Duodenal mucosa (tissue), 2 donors: Measurements from ENCODE around the gene ZNF438.

Experiments used
- H3K27ac ChIP-seq: one replicate; pipeline ENCODE4 v1.7.0; 2013; ENCODE audit warnings: low read depth, low read length
- H3K27me3 ChIP-seq, 2 donors: one replicate each; pipeline ENCODE4 v1.7.0; 2013; ENCODE audit warnings: low read length in 2 of 2, control low read depth in 1 of 2; ENCODE audit not compliant: insufficient read depth in 2 of 2, control insufficient read depth in 1 of 2
- H3K36me3 ChIP-seq, 2 donors: one replicate each; pipeline ENCODE4 v1.7.0; 2013; ENCODE audit warnings: low read length in 2 of 2, control low read depth in 1 of 2; ENCODE audit not compliant: insufficient read depth in 2 of 2, control insufficient read depth in 1 of 2
- H3K4me1 ChIP-seq, 2 donors: one replicate each; pipeline ENCODE4 v1.7.0; 2013; ENCODE audit warnings: low read length in 2 of 2, control low read depth in 1 of 2; ENCODE audit not compliant: insufficient read depth in 2 of 2, control insufficient read depth in 1 of 2
- H3K4me3 ChIP-seq, 2 donors: one replicate each; pipeline ENCODE4 v1.7.0; 2013; ENCODE audit warnings: low read length in 2 of 2, low read depth in 1 of 2
- H3K9ac ChIP-seq, 2 donors: one replicate each; pipeline ENCODE4 v1.7.0; 2013; ENCODE audit warnings: low read length in 2 of 2, low read depth in 1 of 2
- H3K9me3 ChIP-seq, 2 donors: one replicate each; pipeline ENCODE4 v1.7.0; 2013; ENCODE audit warnings: low read length in 2 of 2, control low read depth in 1 of 2; ENCODE audit not compliant: control insufficient read depth in 1 of 2

Gene ZNF438

DNA sequence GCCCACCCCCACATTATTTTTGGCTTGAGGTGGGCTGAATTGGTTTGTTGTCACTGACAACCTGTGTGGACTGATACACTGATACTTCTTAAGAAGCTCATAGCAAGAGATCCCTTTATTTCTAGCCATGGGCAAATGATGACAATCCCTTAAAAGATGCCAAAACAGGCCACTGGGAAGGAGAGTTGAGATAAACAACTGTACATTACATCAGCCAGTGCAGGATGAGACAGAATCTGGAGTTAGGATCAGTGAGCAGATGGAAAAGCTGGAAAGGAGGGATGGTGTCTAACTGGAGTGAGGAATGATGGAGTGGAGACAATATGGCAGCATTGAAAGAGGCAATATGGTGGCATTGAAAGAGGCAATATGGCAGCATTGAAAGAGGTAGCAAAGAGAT, 206.2 kb downstream of the ZNF438 start:
- Histone ChIP-seq H3K9me3 (no peaks in the 10 kb centered on the region), H3K4me1 (peaks cover 1 to 6% of the 10 kb centered on the region in 2 donors), H3K9ac (no peak overlapping the region), H3K36me3 (no peaks in the 10 kb centered on the region), H3K27me3 (no peaks in the 10 kb centered on the region), H3K27ac (no peak overlapping the region), H3K4me3 (no peak overlapping the region)

DNA sequence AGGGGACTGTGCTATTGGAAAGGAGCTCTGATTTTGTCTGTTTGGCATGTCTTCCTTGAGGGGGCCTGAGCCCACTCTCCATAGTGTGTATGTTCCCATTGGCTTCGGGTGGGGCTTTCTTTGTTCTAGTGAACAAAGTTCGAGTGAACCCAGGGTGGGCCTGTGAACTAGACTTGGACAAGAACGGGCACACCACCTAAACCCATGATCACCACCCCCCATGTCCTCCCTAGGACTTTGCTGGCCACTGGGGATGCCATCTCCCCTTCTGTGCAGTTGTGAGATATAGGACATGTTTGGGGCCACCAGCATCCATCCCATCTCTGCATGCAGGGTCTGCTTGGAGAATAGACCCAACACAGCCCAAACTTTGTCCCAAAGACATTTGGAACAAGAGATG, 206.6 kb downstream of the ZNF438 start:
- Histone ChIP-seq H3K27ac (no peak overlapping the region), H3K4me3 (no peak overlapping the region), H3K9ac (no peak overlapping the region), H3K27me3 (no peaks in the 10 kb centered on the region), H3K9me3 (no peaks in the 10 kb centered on the region), H3K36me3 (no peaks in the 10 kb centered on the region), H3K4me1 (peaks cover 0 to under 1% of the 10 kb centered on the region in 2 donors)

GRCh38 chr10:30823651-30824050, 208.0 kb downstream of the ZNF438 start:
- Histone ChIP-seq H3K4me3 (no peak overlapping the region), H3K27me3 (no peaks in the 10 kb centered on the region), H3K36me3 (no peaks in the 10 kb centered on the region), H3K4me1 (peaks cover 0 to 6% of the 10 kb centered on the region in 2 donors), H3K9ac (no peak overlapping the region), H3K27ac (no peak overlapping the region), H3K9me3 (no peaks in the 10 kb centered on the region)

DNA sequence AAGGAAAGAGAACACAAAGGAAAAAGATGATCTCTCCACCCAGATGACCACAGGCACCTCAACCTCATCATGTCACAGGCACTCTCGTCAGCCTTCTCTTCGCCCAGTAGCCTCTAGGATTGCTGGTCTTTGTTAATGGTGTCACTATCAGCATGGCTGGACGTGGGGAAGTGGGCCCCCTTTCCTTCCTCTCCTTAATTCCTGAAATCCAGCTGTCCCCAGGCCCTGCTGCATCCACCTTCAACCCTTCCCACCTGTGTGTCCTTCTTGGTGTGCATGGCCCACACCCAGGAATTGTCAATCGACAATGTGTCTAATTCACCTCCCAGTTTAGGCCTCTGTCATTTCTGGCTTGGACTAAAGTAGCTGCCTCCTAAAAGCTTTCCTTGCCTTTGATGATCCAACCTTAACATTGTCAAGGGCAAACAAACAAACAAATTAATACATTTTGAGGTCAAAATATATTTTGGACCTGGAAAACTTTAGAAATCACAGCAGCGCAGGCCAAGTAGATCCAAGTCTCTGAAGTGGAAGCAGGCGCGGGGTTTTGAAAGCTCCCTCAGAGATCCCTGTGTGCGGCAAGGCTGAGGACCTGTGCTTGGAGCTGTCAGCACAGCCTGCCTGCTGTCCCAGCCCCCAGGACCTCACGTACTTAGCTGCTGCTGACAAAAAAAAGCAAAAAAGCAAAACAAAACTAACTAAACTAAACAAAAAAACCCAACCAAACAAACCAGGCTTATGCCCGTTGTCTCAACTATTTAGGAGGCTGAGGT, 208.8 kb downstream of the ZNF438 start:
- Histone ChIP-seq H3K9me3 (no peaks in the 10 kb centered on the region), H3K27ac (no peak overlapping the region), H3K27me3 (no peaks in the 10 kb centered on the region), H3K4me3 (no peak overlapping the region), H3K9ac (no peak overlapping the region), H3K36me3 (no peaks in the 10 kb centered on the region), H3K4me1 (peaks cover 6% of the 10 kb centered on the region in 2 donors)

GRCh38 chr10:30821994-30822692, 209.5 kb downstream of the ZNF438 start:
- H3K27ac ChIP-seq: no peak overlapping the region
- no peak overlapping the region for H3K9ac ChIP-seq
- no peaks in the 10 kb centered on the region for H3K27me3 ChIP-seq
- peaks cover 6 to 9% of the 10 kb centered on the region in 2 donors for H3K4me1 ChIP-seq
- H3K4me3 ChIP-seq: no peak overlapping the region
- H3K36me3 ChIP-seq: no peaks in the 10 kb centered on the region
- no peaks in the 10 kb centered on the region for H3K9me3 ChIP-seq

GRCh38 chr10:30821261-30821993, 210.2 kb downstream of the ZNF438 start:
- Histone ChIP-seq H3K27me3 (no peaks in the 10 kb centered on the region), H3K9me3 (no peaks in the 10 kb centered on the region), H3K36me3 (no peaks in the 10 kb centered on the region), H3K4me1 (peaks cover 6 to 9% of the 10 kb centered on the region in 2 donors), H3K27ac (no peak overlapping the region), H3K4me3 (no peak overlapping the region), H3K9ac (no peak overlapping the region)

GRCh38 chr10:30820261-30820991, 211.2 kb downstream of the ZNF438 start:
- Histone ChIP-seq H3K27me3 (no peaks in the 10 kb centered on the region), H3K27ac (no peak overlapping the region), H3K4me1 (peaks cover 6 to 12% of the 10 kb centered on the region in 2 donors), H3K9ac (no peak overlapping the region), H3K9me3 (no peaks in the 10 kb centered on the region), H3K4me3 (no peak overlapping the region), H3K36me3 (no peaks in the 10 kb centered on the region)

DNA sequence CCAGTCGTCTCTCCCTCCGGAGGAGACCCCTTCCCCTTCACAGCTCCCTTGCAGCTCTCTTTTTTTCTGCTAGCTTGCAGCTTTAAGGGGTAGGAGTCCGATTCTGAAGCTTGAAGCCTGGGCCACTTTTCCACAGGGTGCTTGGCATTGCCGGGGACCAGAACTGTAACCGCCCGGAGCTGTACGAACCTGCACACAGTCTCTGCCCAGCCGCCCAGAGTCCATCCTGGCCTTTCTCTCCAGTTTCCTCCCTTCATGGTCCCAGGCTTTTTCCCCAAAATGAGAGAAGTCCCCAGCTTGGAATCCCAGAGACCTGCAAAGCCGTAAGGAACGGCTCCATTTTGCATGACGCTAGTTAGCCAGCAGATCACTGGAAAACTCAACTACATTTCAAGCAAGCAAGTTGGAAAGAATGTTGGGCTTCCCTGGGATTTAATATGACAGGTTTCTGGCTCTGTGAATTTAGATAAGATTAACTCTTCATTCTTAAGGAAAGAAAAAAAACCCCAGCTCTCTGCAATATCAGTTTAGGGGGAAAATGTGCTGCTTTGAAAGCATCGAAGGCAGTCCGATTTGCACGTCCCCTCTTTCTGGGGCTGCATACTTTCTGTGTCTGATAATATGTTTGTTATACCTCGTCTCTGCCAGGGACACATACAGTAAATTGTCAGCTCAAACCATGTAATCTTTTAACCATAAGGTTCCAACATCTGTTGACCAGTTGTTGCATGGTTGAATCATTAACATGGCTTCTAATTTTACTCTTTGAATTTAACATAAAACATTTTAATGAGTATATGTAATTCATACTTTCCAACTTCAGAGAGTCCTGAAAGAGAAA, 212.1 kb downstream of the ZNF438 start:
- Histone ChIP-seq H3K27me3 (no peaks in the 10 kb centered on the region), H3K4me3 (no peak overlapping the region), H3K9ac (no peak overlapping the region), H3K36me3 (no peaks in the 10 kb centered on the region), H3K9me3 (no peaks in the 10 kb centered on the region), H3K4me1 (peaks cover 6 to 12% of the 10 kb centered on the region in 2 donors), H3K27ac (no peak overlapping the region)

GRCh38 chr10:30818854-30819253, 212.8 kb downstream of the ZNF438 start:
- no peaks in the 10 kb centered on the region for H3K36me3 ChIP-seq
- no peak overlapping the region for H3K9ac ChIP-seq
- H3K27me3 ChIP-seq: no peaks in the 10 kb centered on the region
- H3K4me1 ChIP-seq: peaks cover 6 to 12% of the 10 kb centered on the region in 2 donors
- no peak overlapping the region for H3K4me3 ChIP-seq
- no peak overlapping the region for H3K27ac ChIP-seq
- no peaks in the 10 kb centered on the region for H3K9me3 ChIP-seq
